GM13976 (cell line): Measurements from ENCODE around the gene SPINK4.

Source experiments
- DNase-seq: peaks from one replicate; pipeline ENCODE4 v3.0.0; 2012; ENCODE audit warnings: low spot score
- in situ Hi-C: fragments of 300-500 bp; cut with MboI; formaldehyde crosslinking; loops from one replicate; pipeline ENCODE4 v1.12.0; 2022; ENCODE audit warnings: low sequenced_read_pairs, mixed read lengths, inconsistent platforms; ENCODE audit not compliant: unreplicated experiment
- TF ChIP-seq, protein P1 (sequence below): IDR thresholded peaks from 2 replicates; pipeline ENCODE4 v1.5.1; 2012; ENCODE audit warnings: borderline replicate concordance, mild to moderate bottlenecking; ENCODE audit not compliant: insufficient read depth; ENCODE audit errors: extremely low read depth, missing control alignments, control extremely low read depth

The SPINK4 gene

GRCh38 chr9:33221568-33221884 is 18.4 kb upstream of the SPINK4 start:
- DNase-seq = no peak
- TF ChIP-seq, protein P1, sequence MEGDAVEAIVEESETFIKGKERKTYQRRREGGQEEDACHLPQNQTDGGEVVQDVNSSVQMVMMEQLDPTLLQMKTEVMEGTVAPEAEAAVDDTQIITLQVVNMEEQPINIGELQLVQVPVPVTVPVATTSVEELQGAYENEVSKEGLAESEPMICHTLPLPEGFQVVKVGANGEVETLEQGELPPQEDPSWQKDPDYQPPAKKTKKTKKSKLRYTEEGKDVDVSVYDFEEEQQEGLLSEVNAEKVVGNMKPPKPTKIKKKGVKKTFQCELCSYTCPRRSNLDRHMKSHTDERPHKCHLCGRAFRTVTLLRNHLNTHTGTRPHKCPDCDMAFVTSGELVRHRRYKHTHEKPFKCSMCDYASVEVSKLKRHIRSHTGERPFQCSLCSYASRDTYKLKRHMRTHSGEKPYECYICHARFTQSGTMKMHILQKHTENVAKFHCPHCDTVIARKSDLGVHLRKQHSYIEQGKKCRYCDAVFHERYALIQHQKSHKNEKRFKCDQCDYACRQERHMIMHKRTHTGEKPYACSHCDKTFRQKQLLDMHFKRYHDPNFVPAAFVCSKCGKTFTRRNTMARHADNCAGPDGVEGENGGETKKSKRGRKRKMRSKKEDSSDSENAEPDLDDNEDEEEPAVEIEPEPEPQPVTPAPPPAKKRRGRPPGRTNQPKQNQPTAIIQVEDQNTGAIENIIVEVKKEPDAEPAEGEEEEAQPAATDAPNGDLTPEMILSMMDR = no peak
- in situ Hi-C loops = loop anchor here (5.0 kb wide), 1 partner anchor 139 kb away; no protein-coding TSS in a partner anchor

DNA sequence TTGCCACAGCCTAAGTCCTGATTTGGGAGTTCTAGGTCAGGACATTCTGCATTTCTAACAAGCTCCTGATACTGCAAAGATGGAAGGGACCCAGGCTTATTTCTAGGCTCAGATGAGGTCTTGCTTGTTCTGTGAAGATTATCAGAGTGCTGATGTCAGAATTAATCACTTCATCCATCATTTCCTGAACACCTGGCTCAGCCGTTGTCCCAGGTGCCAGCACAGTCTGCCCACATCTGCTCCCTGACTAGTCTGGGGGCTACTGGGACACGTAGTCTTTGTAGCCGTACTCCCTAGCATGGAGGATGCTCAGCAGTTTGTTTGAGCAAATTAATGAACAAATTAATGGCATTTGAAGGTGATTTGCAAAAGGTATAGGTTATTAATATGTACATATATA is 17.9 kb upstream of the SPINK4 start:
- in situ Hi-C loops = loop anchor here (5.0 kb wide), 1 partner anchor 140 kb away; no protein-coding TSS in a partner anchor
- DNase-seq = no peak
- TF ChIP-seq, protein P1 = no peak

DNA sequence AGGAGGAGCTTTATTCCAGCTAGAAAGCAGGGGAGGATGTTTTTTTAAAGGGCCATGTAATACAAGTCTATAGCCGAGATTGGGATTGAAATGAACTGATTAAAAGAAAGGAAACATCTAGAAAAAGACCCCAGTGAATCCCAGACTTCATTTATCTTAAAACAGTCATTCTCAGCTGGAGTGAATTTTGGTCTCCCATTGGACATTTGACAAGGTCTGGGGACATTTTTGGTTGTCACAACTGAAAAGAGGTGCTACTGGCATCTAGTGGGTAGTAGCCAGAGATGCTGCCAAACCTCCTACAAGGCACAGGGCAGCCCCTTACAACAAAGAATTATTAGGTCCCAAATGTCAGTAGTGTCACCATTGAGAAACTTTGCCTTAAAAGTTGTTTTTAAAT is 16.3 kb upstream of the SPINK4 start:
- TF ChIP-seq, protein P1 = no peak
- in situ Hi-C loops = loop anchor here (5.0 kb wide), 1 partner anchor 141 kb away; no protein-coding TSS in a partner anchor
- no peak for DNase-seq

- TF ChIP-seq, protein P1 = peak; percentile 57
- DNase-seq = peak; percentile 55
- in situ Hi-C loops = no loop called here
These were observed 14.4 kb upstream of the SPINK4 start for GRCh38 chr9:33225319-33226147.

DNA sequence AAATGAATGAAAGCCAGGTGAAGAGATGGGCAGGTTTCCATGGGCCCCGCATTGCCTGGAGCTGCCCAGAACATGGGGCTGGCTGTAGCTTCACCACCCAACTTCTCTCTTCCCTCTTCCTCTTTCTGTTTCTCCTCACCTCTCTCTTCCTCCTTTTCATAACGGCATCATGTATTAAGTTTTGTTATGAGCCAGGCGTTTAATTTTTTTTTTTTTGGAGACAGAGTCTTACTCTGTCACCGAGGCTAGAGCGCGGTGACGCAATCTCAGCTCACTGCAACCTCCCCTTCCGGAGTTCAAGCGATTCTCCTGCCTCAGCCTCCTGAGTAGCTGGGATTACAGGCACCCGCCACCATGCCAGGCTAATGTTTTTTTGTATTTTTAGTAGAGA is 13.0 kb upstream of the SPINK4 start:
- in situ Hi-C loops = no loop called here
- TF ChIP-seq, protein P1 = no peak
- no peak for DNase-seq

GRCh38 chr9:33227741-33228140 is 12.2 kb upstream of the SPINK4 start:
- TF ChIP-seq, protein P1 = no peak
- in situ Hi-C loops = no loop called here
- no peak for DNase-seq
